ENCODE measurements around the gene GPR155. TPM values are rescaled to one million over a fixed set of nuclear protein-coding genes. Genes with fewer than 3 reads are reported as not detected.

The GPR155 gene
- total and polyA plus RNA-seq, 2 of the 4 experiments (the other 2 are of a cell fraction), result 2.3 to 3.4 TPM

DNA sequence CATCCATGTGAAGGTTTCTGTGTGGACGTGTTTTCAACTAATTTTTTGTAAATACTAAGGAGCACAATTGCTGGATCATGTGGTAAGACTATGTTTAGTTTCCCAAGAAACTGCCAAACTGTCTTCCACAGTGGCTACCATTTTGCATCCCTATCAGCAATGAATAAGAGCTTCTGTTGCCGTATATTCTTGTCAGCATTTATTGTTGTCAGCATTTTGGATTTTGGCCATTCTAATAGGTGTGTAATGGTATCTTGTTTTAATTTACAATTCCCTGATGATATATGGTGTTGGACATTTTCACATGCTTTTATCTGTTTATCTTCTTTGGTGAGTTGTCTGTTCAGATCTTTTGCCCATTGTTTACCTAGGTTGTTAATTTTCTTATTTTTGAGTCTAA is 56.8 kb downstream of the GPR155 start:
- H2BK5ac ChIP-seq (ENCODE audit: low read depth, low read length, poor library complexity, severe bottlenecking), result no peak overlapping the region
- H4K5ac ChIP-seq (ENCODE audit: low read depth, low read length), result no peak overlapping the region
- no peak overlapping the region for H3K27ac ChIP-seq (ENCODE audit: insufficient read depth, low read length)
- H3K9me1 ChIP-seq (ENCODE audit: insufficient read depth, low read length), result no peaks in the 10 kb centered on the region
- H2BK20ac ChIP-seq (ENCODE audit: low read depth, low read length), result no peak overlapping the region
- DNase-seq (no peak), ATAC-seq (ENCODE audit: low read depth) (no peak)
- no peak overlapping the region for H2AK5ac ChIP-seq (ENCODE audit: low read depth, low read length)
- TF ChIP-seq MXI1 (IDR thresholded peaks at IDR 0.05; ENCODE audit: borderline replicate concordance, low read depth, low read length) (no peak), ELK1 (IDR thresholded peaks at IDR 0.05; ENCODE audit: borderline replicate concordance, low read depth, low read length) (no peak), CEBPB (IDR thresholded peaks at IDR 0.05; ENCODE audit: low read depth, low read length) (no peak), MAFK (IDR thresholded peaks at IDR 0.05; ENCODE audit: low read depth, low read length) (no peak), NFE2L2 (IDR thresholded peaks at IDR 0.05; ENCODE audit: low read depth, low read length) (no peak), FOS (IDR thresholded peaks at IDR 0.05; ENCODE audit: low read depth, low read length) (no peak), CHD1 (IDR thresholded peaks at IDR 0.05; ENCODE audit: low read depth, low read length) (no peak), RAD21 (IDR thresholded peaks at IDR 0.05; ENCODE audit: low read length) (no peak), RFX5 (IDR thresholded peaks at IDR 0.05; ENCODE audit: low read depth, low read length) (no peak)
- TF ChIP-seq, protein P1, sequence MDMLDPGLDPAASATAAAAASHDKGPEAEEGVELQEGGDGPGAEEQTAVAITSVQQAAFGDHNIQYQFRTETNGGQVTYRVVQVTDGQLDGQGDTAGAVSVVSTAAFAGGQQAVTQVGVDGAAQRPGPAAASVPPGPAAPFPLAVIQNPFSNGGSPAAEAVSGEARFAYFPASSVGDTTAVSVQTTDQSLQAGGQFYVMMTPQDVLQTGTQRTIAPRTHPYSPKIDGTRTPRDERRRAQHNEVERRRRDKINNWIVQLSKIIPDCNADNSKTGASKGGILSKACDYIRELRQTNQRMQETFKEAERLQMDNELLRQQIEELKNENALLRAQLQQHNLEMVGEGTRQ (IDR thresholded peaks at IDR 0.05; ENCODE audit: low read depth, low read length), result no peak
- no peak overlapping the region for H2AK9ac ChIP-seq (replicated peaks; ENCODE audit: low read depth, low read length, poor library complexity)
- no peak overlapping the region for H2AFZ ChIP-seq (replicated peaks; ENCODE audit: low read length, poor library complexity)
- dilution Hi-C loops (cut with HindIII; ENCODE audit: low sequenced_read_pairs, unreplicated experiment), result no loop called here
- no CpG with 5 or more reads among the region's 2 CpGs for WGBS, 2 experiments (ENCODE audit: extremely low coverage in 2 of 2, insufficient read length in 1 of 2)
- ChIA-PET CTCF (no interaction called here), POLR2A (ENCODE audit: unreplicated experiment) (no interaction called here)
- no peaks in the 10 kb centered on the region for H3K9me3 ChIP-seq (ENCODE audit: control insufficient read depth, insufficient read depth, low read length)
- in situ Hi-C loops (cut with MboI; ENCODE audit: low sequenced_read_pairs), result no loop called here
- no peaks in the 10 kb centered on the region for H3K36me3 ChIP-seq (ENCODE audit: control insufficient read depth, insufficient read depth, low read length)
- H3K4ac ChIP-seq (ENCODE audit: low read depth, low read length), result no peak overlapping the region
- H3K79me1 ChIP-seq (ENCODE audit: low read depth in 1 of 2, low read length in 2 of 2), result no peaks in the 10 kb centered on the region
- H3K23ac ChIP-seq (ENCODE audit: low read depth, low read length), result no peak overlapping the region
- no peak overlapping the region for H4K91ac ChIP-seq (ENCODE audit: insufficient read depth, low read depth, low read length)
- H4K8ac ChIP-seq (ENCODE audit: low read depth in 2 of 2, low read length in 2 of 2), result no peak overlapping the region
- no peak overlapping the region for H3K4me2 ChIP-seq (ENCODE audit: low read depth, low read length)
- H4K20me1 ChIP-seq (ENCODE audit: insufficient read depth, low read length), result no peaks in the 10 kb centered on the region
- no TSS peak for BruUV-seq (replicated peaks)
- H2BK15ac ChIP-seq (ENCODE audit: low read depth, low read length), result no peak overlapping the region
- no peaks in the 10 kb centered on the region for H3K27me3 ChIP-seq (ENCODE audit: control insufficient read depth, insufficient read depth, low read length)
- no peak overlapping the region for H3K18ac ChIP-seq (ENCODE audit: low read depth, low read length)
- no peaks in the 10 kb centered on the region for H3K4me1 ChIP-seq (ENCODE audit: control insufficient read depth, insufficient read depth, low read length)
- no peak overlapping the region for H3K4me3 ChIP-seq (ENCODE audit: insufficient read depth, low read depth, low read length)
- no peak overlapping the region for H2BK120ac ChIP-seq (ENCODE audit: low read depth, low read length)
- H3K9ac ChIP-seq (ENCODE audit: low read depth, low read length), result no peak overlapping the region
- intact Hi-C loops (cut with micrococcal nuclease), result no loop called here
- no peak overlapping the region for H3K56ac ChIP-seq (ENCODE audit: extremely low read depth, insufficient read depth, low read length)
- H3K14ac ChIP-seq (replicated peaks; ENCODE audit: low read depth, low read length), result no peak overlapping the region

All from IMR-90 (cell line).